HG02885 (cell line): Measurements from ENCODE around the gene GINS2.

Source experiments
- ATAC-seq: cut with Tn5 transposase; IDR thresholded peaks from one replicate; pipeline ENCODE4 v1.9.1; 2021; ENCODE audit warnings: mild to moderate bottlenecking; ENCODE audit not compliant: unreplicated experiment, poor library complexity

GINS2 gene

DNA sequence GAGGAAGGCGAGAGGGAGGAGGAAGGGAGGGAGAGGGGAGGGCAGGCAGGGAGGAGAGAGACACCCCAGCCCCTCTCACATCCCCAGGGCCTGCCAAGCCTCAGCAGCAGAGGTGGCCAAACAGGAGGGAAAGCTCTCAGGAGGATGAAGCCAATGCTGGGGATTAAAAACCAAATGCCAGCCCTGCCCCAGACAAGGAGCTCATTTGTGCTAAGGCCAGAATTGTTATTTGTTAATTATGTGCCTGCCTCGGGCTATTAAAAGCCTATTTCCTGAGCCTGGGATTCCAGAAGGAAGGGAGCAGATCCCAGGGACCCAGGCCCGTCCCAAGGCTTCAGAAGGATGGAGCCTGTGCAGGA, 27.9 kb upstream of the GINS2 start:
- ATAC-seq: no peak

GRCh38 chr16:85716022-85716679, 27.4 kb upstream of the GINS2 start:
- ATAC-seq: no peak

DNA sequence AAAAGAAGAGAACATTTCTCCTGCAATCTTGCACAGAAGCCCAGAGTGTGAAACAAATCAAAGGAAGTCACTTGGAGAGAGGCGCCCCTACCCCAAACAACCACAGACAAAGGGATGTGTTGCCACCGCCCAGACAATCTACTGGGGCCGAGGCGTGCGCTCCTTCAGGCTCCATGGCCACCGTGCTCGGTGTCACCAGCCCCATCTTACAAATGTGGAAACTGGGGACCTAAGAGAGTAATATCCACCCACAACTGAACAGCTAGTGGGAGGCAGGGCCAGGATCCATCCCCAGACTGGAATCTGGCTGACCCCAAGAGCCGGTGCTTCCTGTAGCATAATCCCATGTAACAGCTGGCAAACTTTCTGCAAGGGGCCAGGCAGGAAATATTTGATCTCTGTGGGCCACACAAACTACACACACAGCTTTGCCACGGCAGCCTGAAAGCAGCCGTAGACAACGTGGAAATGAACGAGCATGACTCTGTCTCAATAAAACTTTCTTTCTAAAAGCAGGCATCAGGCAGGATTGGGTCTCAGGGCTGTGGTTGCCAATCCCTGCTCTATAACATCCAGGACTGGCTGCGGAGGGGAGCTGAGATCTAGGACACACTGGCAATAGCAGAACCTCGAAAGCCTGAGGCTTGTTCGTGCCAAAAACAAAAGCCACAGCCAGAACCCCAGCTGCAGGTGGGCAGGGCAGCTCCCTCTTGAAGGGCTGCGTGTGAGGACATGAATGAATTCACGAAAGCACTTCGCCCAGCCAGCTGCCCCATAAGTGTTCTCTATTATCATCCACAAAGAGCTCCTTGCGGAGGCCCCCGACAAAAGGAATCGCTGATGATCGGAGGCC, 26.6 kb upstream of the GINS2 start:
- no peak for ATAC-seq

DNA sequence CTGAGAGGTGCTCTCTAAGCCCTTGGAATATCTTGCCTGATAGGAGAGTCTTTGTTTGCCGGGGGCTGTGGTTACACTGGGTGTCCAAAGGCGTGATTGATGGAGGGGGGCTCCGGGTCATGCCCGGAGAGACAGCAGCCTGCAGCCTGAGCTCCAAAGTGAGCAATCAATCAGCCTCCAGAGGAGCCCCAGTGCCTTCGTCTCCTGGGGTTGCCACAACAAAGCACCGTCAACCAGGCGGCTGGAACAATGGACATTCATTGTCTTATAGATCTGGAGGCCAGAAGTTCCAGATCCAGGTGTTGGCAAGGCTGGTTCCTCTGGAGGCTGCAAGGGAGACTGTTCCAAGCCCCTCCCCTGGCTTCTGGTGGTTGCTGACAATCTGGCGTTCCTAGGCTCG, 24.0 kb upstream of the GINS2 start:
- ATAC-seq: no peak

GRCh38 chr16:85711982-85712587, 23.3 kb upstream of the GINS2 start:
- ATAC-seq: no peak

DNA sequence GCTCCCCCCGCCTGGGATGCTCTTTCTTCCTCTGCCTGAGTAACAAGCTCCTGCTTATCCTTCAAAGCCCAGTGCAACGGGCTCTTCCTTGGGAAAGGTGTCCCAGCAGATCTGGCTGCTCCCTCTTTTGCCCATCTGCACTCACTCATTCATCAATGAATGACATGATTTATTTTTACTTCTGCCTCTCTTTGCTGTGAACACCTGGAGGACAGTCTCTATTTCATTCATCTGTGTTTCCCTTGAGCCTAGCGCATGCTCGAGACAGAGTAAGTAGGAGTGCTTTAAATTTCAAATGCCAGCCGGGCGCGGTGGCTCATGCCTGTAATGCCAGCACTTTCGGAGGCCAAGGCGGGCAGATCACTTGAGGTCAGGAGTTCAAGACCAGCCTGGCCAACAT, 22.0 kb upstream of the GINS2 start:
- ATAC-seq: no peak

- no peak for ATAC-seq
Observed at GRCh38 chr16:85709766-85710585, 21.2 kb upstream of the GINS2 start.

- ATAC-seq: no peak
Observed at GRCh38 chr16:85708338-85708737, 19.6 kb upstream of the GINS2 start.

DNA sequence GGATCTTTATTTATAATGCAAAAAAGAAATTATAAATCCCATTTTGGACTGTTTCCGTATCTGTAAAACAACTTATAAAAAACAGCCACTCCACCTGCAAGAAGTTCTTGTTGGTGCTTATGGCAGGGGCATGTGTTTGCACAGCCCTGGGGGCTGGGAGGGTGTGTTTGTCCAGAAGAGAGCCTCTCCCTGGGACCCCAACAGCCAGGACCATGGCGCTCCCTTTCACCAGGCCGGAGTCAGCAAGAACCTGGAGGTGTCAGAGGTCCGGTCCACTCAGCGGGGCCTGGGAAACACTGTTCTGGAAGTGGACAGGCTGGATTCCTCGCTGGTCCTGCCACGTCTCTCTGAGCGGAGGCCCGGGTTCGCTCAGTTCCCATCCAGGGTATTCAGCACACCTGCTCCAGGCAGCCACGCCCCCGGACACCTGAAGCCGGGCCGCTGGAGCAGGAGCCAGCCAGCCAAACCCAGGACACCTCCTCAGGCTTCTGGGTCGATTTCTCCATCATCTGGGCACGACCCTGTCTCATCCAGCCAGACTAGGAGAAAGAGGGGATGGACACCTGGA, 18.9 kb upstream of the GINS2 start:
- no peak for ATAC-seq

DNA sequence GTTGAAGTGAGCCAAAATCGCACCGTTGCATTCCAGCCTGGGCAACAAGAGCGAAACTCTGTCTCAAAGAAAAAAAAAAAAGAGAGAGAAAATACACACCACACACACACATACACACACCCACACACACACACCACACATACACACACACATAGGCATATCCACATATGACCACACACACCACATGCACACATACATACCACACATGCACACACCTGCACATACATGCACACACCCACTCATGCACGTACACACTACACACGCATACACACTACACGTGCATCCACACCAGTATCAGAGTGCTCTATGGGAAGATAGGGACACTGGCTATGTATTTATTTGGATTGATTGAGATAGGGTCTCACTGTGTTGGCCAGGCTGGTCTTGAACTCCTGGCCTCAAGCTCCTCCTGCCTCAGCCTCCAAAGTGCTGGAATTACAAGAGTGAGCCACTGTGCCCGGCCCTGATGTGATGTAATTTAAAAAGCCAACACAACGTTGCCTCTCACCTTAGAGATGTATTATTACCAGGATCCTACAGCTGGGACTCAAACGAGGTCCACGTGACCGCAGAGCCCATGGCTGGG, 17.8 kb upstream of the GINS2 start:
- ATAC-seq: no peak

DNA sequence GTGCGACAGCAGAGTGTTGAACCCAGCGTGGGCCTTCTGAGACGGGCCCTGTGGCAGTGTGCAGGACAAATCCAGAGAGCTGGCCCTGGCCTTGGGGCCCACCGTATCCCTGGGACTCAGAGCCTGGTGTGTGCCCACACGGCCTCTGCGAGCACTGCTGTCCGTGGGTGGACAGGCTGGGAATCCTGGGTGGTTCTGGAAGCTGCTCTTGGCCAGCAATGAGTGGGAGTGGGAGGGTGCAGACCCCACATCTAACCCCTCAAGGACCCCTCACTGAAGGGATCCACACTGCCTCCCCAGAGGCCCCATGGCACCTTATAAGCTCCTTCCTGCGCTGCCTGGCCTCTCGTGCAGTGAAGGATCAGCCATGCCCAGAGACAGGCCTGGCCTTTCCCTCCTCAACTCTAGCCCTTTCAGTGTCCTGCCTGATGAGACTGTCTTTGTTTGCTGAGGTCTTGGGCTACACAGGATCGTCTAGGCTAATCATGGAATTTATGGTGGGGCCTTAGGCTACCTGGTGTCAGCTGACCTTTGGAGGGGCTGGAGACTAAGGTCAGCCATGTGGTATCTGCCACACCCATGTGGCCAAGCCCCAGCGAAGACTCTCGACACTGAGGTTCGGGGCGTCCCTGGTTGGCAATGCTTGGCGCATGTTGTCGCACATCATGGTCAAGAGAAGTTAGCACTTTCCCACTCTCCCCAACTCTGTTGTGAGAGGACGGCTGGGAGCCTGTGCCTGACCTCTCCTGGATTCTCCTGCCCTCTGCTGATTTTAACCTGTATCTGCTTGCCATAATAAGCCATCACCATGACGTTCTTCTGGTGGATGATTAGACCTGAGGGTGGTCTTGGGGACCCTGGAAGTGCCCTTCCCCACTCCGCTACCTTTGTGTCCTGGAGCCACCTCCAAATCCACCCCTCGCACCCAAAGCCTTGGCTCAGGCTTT, 16.4 kb upstream of the GINS2 start:
- no peak for ATAC-seq

GRCh38 chr16:85704011-85704410, 15.3 kb upstream of the GINS2 start:
- no peak for ATAC-seq

DNA sequence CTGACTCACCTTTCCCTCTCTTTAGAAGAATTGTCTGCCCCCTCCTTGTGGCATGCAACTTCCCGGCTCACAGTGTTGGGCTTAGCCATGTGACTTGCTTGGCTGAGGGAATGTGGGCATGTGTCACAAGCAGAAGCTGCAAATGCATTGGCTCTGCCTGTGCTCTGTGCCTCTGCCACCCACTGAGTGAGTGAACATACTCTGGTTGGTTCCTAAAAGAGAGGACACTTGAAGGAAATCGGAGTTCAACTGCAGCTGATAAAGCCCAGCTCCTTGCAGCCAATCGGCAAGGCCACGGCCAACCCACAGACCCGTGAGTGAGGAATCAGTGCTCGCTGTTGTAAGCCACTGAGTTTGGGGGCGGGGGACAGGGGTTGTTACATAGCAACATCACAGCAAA, 10.9 kb upstream of the GINS2 start:
- no peak for ATAC-seq

GRCh38 chr16:85698935-85699558, 10.3 kb upstream of the GINS2 start:
- ATAC-seq: no peak

DNA sequence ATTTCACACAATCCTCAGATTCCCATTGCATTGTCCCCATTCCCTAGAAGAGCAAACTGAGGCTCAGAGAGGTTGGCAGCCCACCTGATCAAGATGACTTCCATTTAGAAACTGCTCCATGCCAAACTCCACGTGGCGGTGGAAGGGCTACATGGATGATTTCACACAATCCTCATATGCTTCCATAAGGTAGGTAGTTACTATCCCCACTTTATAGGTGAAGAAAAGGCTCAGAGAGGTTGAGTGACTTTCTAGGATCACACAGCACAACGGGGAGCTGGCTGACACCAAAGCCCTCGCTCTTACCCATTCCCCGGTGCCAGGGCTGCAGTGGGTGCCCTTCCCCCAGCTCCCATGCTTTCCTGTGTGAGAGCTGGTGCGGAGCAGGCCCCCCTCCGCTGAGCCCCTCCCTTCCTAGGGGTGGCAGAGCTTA, 9.7 kb upstream of the GINS2 start:
- no peak for ATAC-seq

DNA sequence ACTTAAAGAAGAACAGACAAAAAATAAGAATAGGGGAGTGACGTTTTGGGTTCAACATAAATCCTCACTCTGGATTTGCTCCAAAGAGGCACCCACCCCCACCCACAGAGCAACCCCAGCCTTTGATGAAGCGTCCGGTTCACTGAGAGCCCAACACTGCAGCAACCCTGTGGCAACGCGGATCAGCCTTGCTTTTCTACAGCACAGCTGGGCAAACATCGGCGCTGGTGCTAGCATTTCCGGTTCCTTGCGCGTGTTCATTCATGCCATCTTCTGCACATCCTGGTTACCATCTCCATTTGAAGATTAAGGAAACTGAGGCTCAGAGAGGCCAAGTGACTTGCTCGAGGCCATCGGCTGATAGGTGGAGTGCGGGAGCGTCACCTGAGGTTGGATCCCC, 8.7 kb upstream of the GINS2 start:
- ATAC-seq: no peak

- ATAC-seq: no peak
Observed at GRCh38 chr16:85696781-85697180, 8.0 kb upstream of the GINS2 start.
